Type B pancreatic cell (in vitro differentiated cells): Measurements from ENCODE around the gene LHPP. TPM values are rescaled to one million over a fixed set of nuclear protein-coding genes. Genes with fewer than 3 reads are reported as not detected.

Experiments used
- DNase-seq: peaks from one replicate; pipeline ENCODE4 v3.0.0; 2021; ENCODE audit warnings: mixed read lengths; ENCODE audit not compliant: unreplicated experiment; ENCODE audit errors: extremely low spot score
- H3K27ac Mint-ChIP-seq: 2 replicates; pipeline ENCODE4 v1.8.0; 2021; ENCODE audit warnings: mild to moderate bottlenecking, mixed read lengths
- H3K27me3 Mint-ChIP-seq: 2 replicates; pipeline ENCODE4 v1.8.0; 2021; ENCODE audit warnings: mixed read lengths
- H3K36me3 Mint-ChIP-seq: 2 replicates; pipeline ENCODE4 v1.8.0; 2021; ENCODE audit warnings: mixed read lengths
- H3K4me1 Mint-ChIP-seq: one replicate; pipeline ENCODE4 v1.8.0; 2021; ENCODE audit warnings: mixed read lengths; ENCODE audit not compliant: unreplicated experiment
- H3K4me3 Mint-ChIP-seq: 2 replicates; pipeline ENCODE4 v1.8.0; 2021; ENCODE audit warnings: mild to moderate bottlenecking, mixed read lengths
- H3K9me3 Mint-ChIP-seq: 2 replicates; pipeline ENCODE4 v1.8.0; 2021; ENCODE audit warnings: mixed read lengths
- total RNA-seq: library from RNA; stranded (reverse); gene quantifications from 2 replicates; pipeline ENCODE4 v1.2.1, GENCODE V29; 2021; ENCODE audit warnings: low replicate concordance
- TF ChIP-seq, protein P1 (sequence below): fragments of 200-600 bp; sonication (generic); conservative IDR thresholded peaks from 2 replicates; pipeline ENCODE4 v1.5.0; 2021; ENCODE audit warnings: antibody characterized with exemption, mild to moderate bottlenecking

The LHPP gene
- total RNA-seq, 1 donor from 2014 or later: 12.7 TPM

DNA sequence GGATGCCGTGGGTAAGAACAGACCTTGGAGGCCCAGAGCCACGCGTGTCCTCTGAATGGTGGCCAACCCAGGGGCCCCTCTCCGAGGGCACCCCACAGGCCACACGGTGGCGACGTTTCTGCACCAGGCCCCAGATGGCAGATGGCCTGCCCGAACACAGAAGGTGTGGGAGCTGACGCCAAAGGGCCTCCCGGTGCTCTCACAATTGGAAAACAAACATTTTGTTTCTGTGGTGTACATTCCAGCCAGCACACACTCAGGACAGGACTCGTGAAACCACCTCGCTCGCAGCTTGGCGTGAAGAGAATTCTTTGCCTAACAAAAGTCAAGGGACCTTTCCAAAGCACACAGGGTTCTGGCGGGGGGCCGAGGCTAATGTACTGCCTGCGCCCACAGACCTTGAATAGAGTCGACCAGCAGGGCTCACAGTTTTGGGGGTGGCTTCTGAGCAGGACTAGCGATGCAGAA, 170.5 kb downstream of the LHPP start:
- TF ChIP-seq, protein P1, sequence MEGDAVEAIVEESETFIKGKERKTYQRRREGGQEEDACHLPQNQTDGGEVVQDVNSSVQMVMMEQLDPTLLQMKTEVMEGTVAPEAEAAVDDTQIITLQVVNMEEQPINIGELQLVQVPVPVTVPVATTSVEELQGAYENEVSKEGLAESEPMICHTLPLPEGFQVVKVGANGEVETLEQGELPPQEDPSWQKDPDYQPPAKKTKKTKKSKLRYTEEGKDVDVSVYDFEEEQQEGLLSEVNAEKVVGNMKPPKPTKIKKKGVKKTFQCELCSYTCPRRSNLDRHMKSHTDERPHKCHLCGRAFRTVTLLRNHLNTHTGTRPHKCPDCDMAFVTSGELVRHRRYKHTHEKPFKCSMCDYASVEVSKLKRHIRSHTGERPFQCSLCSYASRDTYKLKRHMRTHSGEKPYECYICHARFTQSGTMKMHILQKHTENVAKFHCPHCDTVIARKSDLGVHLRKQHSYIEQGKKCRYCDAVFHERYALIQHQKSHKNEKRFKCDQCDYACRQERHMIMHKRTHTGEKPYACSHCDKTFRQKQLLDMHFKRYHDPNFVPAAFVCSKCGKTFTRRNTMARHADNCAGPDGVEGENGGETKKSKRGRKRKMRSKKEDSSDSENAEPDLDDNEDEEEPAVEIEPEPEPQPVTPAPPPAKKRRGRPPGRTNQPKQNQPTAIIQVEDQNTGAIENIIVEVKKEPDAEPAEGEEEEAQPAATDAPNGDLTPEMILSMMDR: peak; percentile 45
- no peak overlapping the region for H3K27ac Mint-ChIP-seq
- peaks cover 12% of the 10 kb centered on the region for H3K4me1 Mint-ChIP-seq
- H3K27me3 Mint-ChIP-seq: no peaks in the 10 kb centered on the region
- DNase-seq: no peak
- H3K36me3 Mint-ChIP-seq: peaks cover 11% of the 10 kb centered on the region
- no peak overlapping the region for H3K4me3 Mint-ChIP-seq
- no peaks in the 10 kb centered on the region for H3K9me3 Mint-ChIP-seq

- H3K27me3 Mint-ChIP-seq: no peaks in the 10 kb centered on the region
- H3K9me3 Mint-ChIP-seq: no peaks in the 10 kb centered on the region
- TF ChIP-seq, protein P1: no peak
- no peak overlapping the region for H3K27ac Mint-ChIP-seq
- no peak for DNase-seq
- peaks cover 11% of the 10 kb centered on the region for H3K36me3 Mint-ChIP-seq
- H3K4me1 Mint-ChIP-seq: peaks cover 12% of the 10 kb centered on the region
- no peak overlapping the region for H3K4me3 Mint-ChIP-seq
Observed at GRCh38 chr10:124632566-124632965, 170.9 kb downstream of the LHPP start.

DNA sequence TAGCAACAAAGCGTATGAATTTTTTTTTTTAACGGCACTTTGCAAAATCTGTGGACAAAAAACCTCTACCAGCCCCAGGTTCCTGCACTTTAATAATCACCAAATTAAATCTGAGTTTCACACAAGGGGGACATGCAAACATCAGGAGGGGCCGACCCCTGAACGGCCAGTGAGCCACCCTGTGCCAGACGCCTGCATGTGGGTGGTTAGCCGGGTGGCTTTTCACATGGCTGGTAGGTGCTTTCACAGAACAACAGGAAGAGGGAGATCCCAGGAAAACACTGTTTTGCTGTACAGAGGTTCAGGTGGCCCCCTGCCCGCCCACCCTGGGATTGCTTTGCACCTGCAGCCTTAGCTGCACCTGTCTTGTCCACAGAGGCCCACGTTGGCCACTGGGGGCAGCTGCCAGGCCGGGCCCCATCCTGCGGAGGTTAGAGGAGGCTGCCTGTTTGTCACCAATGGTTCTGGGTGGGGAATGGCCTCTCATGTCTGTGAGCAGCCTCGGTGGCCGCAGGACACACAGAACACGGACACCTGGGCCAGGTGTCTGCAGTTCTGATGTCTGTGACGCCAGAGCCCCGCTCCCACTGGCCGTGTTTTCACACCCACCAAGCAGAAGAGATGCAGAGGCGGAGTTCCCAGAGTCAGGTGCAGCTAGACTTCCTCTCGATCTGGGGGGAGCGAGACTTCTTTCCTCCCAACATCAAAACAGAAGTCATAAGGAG, 174.8 kb downstream of the LHPP start:
- H3K27ac Mint-ChIP-seq: no peak overlapping the region
- peaks cover 12% of the 10 kb centered on the region for H3K4me1 Mint-ChIP-seq
- no peaks in the 10 kb centered on the region for H3K27me3 Mint-ChIP-seq
- no peak for DNase-seq
- H3K36me3 Mint-ChIP-seq: peaks cover 11% of the 10 kb centered on the region
- TF ChIP-seq, protein P1: no peak
- no peak overlapping the region for H3K4me3 Mint-ChIP-seq
- H3K9me3 Mint-ChIP-seq: no peaks in the 10 kb centered on the region

DNA sequence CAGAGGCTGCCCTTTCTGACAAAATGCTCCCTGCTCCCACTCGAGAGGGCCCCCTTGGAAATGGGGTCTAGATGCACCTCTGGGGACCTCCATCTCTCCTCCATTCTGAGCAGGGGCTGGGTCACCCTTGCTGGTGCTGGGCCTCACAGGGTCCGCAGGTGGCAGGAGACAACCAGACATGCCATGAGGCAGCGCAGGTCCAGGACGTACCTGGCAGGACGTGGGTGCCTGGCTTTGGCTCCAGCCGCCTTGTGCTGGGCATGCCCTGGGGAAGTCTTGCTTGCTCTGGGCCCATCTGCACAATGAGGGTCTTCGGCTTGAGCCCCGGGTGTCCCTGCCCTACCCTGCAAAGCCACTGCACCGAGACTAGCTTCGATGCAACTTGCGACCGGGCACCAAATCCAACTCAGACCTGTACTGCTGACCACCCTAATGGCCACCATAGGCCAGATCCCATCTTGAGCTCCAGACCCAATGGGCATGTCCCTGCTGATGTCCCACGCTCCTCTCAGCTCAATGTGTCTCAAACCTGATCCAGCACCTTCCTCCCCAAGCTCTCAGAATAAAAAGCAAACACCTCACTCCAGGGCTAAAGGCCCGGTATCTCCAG, 175.6 kb downstream of the LHPP start:
- DNase-seq: no peak
- no peak overlapping the region for H3K4me3 Mint-ChIP-seq
- H3K4me1 Mint-ChIP-seq: peaks cover 12% of the 10 kb centered on the region
- H3K27me3 Mint-ChIP-seq: no peaks in the 10 kb centered on the region
- H3K36me3 Mint-ChIP-seq: peaks cover 11% of the 10 kb centered on the region
- no peaks in the 10 kb centered on the region for H3K9me3 Mint-ChIP-seq
- TF ChIP-seq, protein P1: no peak
- no peak overlapping the region for H3K27ac Mint-ChIP-seq

DNA sequence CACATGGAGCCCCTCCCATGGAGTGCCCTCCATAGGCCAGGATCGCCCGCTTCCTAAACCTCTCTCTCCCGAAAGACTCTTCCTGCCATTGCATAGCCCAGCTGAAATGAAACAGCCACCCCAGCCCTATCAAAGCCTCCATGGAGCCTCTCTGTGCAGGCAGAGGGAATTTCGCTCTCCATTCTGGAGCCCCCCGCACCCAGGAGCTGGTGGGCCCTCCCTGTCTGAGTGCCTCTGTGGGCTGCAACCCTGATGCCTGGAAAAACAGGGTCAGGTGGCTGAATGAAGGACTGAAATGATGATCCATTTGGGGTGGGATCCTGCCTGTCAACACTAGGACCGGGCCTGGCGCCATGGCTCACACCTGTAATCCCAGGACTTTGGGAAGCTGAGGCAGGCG, 176.1 kb downstream of the LHPP start:
- Mint-ChIP-seq H3K4me1 (peaks cover 15% of the 10 kb centered on the region), H3K4me3 (no peak overlapping the region), H3K27me3 (no peaks in the 10 kb centered on the region), H3K27ac (no peak overlapping the region), H3K36me3 (peaks cover 13% of the 10 kb centered on the region), H3K9me3 (no peaks in the 10 kb centered on the region)
- DNase-seq: no peak
- TF ChIP-seq, protein P1: no peak
